Rectal smooth muscle tissue (tissue), 1 donor: ENCODE measurements around the gene DEPP1.

ENCODE experiments used
- H3K27ac ChIP-seq: one replicate; pipeline ENCODE4 v1.7.0; 2013; ENCODE audit warnings: low read depth, low read length, inconsistent platforms
- H3K27me3 ChIP-seq: one replicate; pipeline ENCODE4 v1.7.0; 2013; ENCODE audit warnings: low read length; ENCODE audit not compliant: control insufficient read depth, insufficient read depth
- H3K36me3 ChIP-seq: one replicate; pipeline ENCODE4 v1.7.0; 2013; ENCODE audit warnings: low read length; ENCODE audit not compliant: control insufficient read depth, insufficient read depth
- H3K4me1 ChIP-seq: one replicate; pipeline ENCODE4 v1.7.0; 2013; ENCODE audit warnings: low read length; ENCODE audit not compliant: control insufficient read depth, insufficient read depth
- H3K4me3 ChIP-seq: one replicate; pipeline ENCODE4 v1.7.0; 2013; ENCODE audit warnings: low read length
- H3K9ac ChIP-seq: one replicate; pipeline ENCODE4 v1.7.0; 2013; ENCODE audit warnings: low read length

DEPP1 gene

GRCh38 chr10:44965651-44966097 lies 12.9 kb downstream of the DEPP1 start:
- Histone ChIP-seq H3K27ac (no peak overlapping the region), H3K9ac (no peak overlapping the region), H3K4me3 (no peak overlapping the region), H3K36me3 (no peaks in the 10 kb centered on the region), H3K4me1 (peaks cover 2% of the 10 kb centered on the region), H3K27me3 (no peaks in the 10 kb centered on the region)

- Histone ChIP-seq H3K27ac (no peak overlapping the region), H3K36me3 (no peaks in the 10 kb centered on the region), H3K9ac (no peak overlapping the region), H3K4me3 (no peak overlapping the region), H3K4me1 (peaks cover 3% of the 10 kb centered on the region), H3K27me3 (no peaks in the 10 kb centered on the region)
Measured at GRCh38 chr10:44965104-44965503, 13.5 kb downstream of the DEPP1 start.

GRCh38 chr10:44963772-44964633 lies 14.6 kb downstream of the DEPP1 start:
- H3K27me3 ChIP-seq = no peaks in the 10 kb centered on the region
- peaks cover 6% of the 10 kb centered on the region for H3K4me1 ChIP-seq
- H3K4me3 ChIP-seq = no peak overlapping the region
- peak overlapping the region; percentile 40 for H3K27ac ChIP-seq
- H3K36me3 ChIP-seq = no peaks in the 10 kb centered on the region
- no peak overlapping the region for H3K9ac ChIP-seq

- no peaks in the 10 kb centered on the region for H3K36me3 ChIP-seq
- H3K27ac ChIP-seq = peak overlapping the region; percentile 40
- H3K9ac ChIP-seq = no peak overlapping the region
- H3K4me3 ChIP-seq = peak overlapping the region; percentile 30
- peaks cover 5% of the 10 kb centered on the region for H3K4me1 ChIP-seq
- no peaks in the 10 kb centered on the region for H3K27me3 ChIP-seq
Measured at GRCh38 chr10:44962870-44963738, 15.5 kb downstream of the DEPP1 start.

GRCh38 chr10:44961931-44962750 lies 16.5 kb downstream of the DEPP1 start:
- Histone ChIP-seq H3K27ac (no peak overlapping the region), H3K27me3 (no peaks in the 10 kb centered on the region), H3K4me3 (peak overlapping the region; percentile 26), H3K36me3 (no peaks in the 10 kb centered on the region), H3K9ac (peak overlapping the region; percentile 19), H3K4me1 (peaks cover 8% of the 10 kb centered on the region)

GRCh38 chr10:44961230-44961571 lies 17.4 kb downstream of the DEPP1 start:
- no peak overlapping the region for H3K27ac ChIP-seq
- H3K4me3 ChIP-seq = no peak overlapping the region

GRCh38 chr10:44960482-44961229 lies 18.0 kb downstream of the DEPP1 start:
- no peaks in the 10 kb centered on the region for H3K27me3 ChIP-seq
- peaks cover 8% of the 10 kb centered on the region for H3K4me1 ChIP-seq
- peak overlapping the region; percentile 68 for H3K27ac ChIP-seq
- peaks cover 2% of the 10 kb centered on the region for H3K36me3 ChIP-seq
- peak overlapping the region; percentile 79 for H3K4me3 ChIP-seq
- no peak overlapping the region for H3K9ac ChIP-seq

More at GRCh38 chr10:44961230-44961571, 17.4 kb downstream of the DEPP1 start:
- H3K27me3 ChIP-seq = no peaks in the 10 kb centered on the region
- H3K36me3 ChIP-seq = no peaks in the 10 kb centered on the region
- no peak overlapping the region for H3K9ac ChIP-seq
- H3K4me1 ChIP-seq = peaks cover 8% of the 10 kb centered on the region

GRCh38 chr10:44960088-44960460 lies 18.5 kb downstream of the DEPP1 start:
- Histone ChIP-seq H3K27me3 (no peaks in the 10 kb centered on the region), H3K9ac (peak overlapping the region; percentile 14)

GRCh38 chr10:44959247-44960087 lies 19.1 kb downstream of the DEPP1 start, which contains the start of gene RASSF4:
Gene RASSF4 (plus strand): TSS chr10:44959802. CDS start chr10:44970203, 10,401 bp downstream.
- Histone ChIP-seq H3K4me3 (peak within 1 kb of the TSS; percentile 80), H3K27me3 (no peaks in the 10 kb centered on the region), H3K36me3 (peaks cover 5% of the 10 kb centered on the region), H3K27ac (peak within 1 kb of the TSS; percentile 85), H3K9ac (peak within 1 kb of the TSS; percentile 36), H3K4me1 (peaks cover 8% of the 10 kb centered on the region)

More at GRCh38 chr10:44960088-44960460, 18.5 kb downstream of the DEPP1 start:
- H3K4me1 ChIP-seq = peaks cover 8% of the 10 kb centered on the region
- H3K36me3 ChIP-seq = peaks cover 5% of the 10 kb centered on the region
- H3K4me3 ChIP-seq = peak overlapping the region; percentile 79
- peak overlapping the region; percentile 68 for H3K27ac ChIP-seq

GRCh38 chr10:44958898-44959246 lies 19.7 kb downstream of the DEPP1 start:
- Histone ChIP-seq H3K4me1 (peaks cover 8% of the 10 kb centered on the region), H3K36me3 (peaks cover 5% of the 10 kb centered on the region), H3K9ac (peak overlapping the region; percentile 36), H3K27me3 (no peaks in the 10 kb centered on the region), H3K27ac (peak overlapping the region; percentile 85), H3K4me3 (peak overlapping the region; percentile 80)
